ENCODE measurements around the gene MTURN. TPM values are rescaled to one million over a fixed set of nuclear protein-coding genes. Genes with fewer than 3 reads are reported as not detected.
"Not testable (repeated sequence)": the region's sequence is repeated elsewhere in the genome, so short reads cannot be mapped to it uniquely, and the experiment has no call there.

The MTURN gene
- 8.9 and 9.8 TPM in 2 replicates for total RNA-seq

- DNase-seq (ENCODE audit: low read depth in 2 of 2), result peak; percentile 83 to 91
Observed at GRCh38 chr7:30134611-30135300, at the start of gene MTURN. TSS of gene MTURN (plus strand) at chr7:30134986. CDS start at chr7:30135137, 151 bp downstream.

- DNase-seq (ENCODE audit: low read depth in 2 of 2), result no peak
Observed at GRCh38 chr7:30086529-30086928, 48.3 kb upstream of the MTURN start.

- DNase-seq (ENCODE audit: low read depth in 2 of 2), result no peak
Observed at GRCh38 chr7:30087371-30087770, 47.4 kb upstream of the MTURN start.

- no peak for DNase-seq (ENCODE audit: low read depth in 2 of 2)
Observed at GRCh38 chr7:30088362-30088761, 46.4 kb upstream of the MTURN start.

GRCh38 chr7:30090111-30090510 is 44.7 kb upstream of the MTURN start:
- peak in 1 of 2 donors; percentile 59 for DNase-seq (ENCODE audit: low read depth in 2 of 2)

- DNase-seq (ENCODE audit: low read depth in 2 of 2), result no peak
Observed at GRCh38 chr7:30091491-30091912, 43.3 kb upstream of the MTURN start.

- no peak for DNase-seq (ENCODE audit: low read depth in 2 of 2)
Observed at GRCh38 chr7:30091987-30092386, 42.8 kb upstream of the MTURN start.

GRCh38 chr7:30093420-30093952 is 41.3 kb upstream of the MTURN start:
- DNase-seq (ENCODE audit: low read depth in 2 of 2), result no peak

- not testable (repeated sequence) for DNase-seq (ENCODE audit: low read depth in 2 of 2)
Observed at GRCh38 chr7:30098599-30098998, 36.2 kb upstream of the MTURN start.

- DNase-seq (ENCODE audit: low read depth in 2 of 2), result no peak
Observed at GRCh38 chr7:30102281-30102680, 32.5 kb upstream of the MTURN start.

- DNase-seq (ENCODE audit: low read depth in 2 of 2), result no peak
Observed at GRCh38 chr7:30104157-30104556, 30.6 kb upstream of the MTURN start.

GRCh38 chr7:30112103-30112713 is 22.6 kb upstream of the MTURN start:
- no peak for DNase-seq (ENCODE audit: low read depth in 2 of 2)

GRCh38 chr7:30113144-30113543 is 21.6 kb upstream of the MTURN start:
- DNase-seq (ENCODE audit: low read depth in 2 of 2), result no peak

GRCh38 chr7:30114536-30115238 is 20.1 kb upstream of the MTURN start:
- DNase-seq (ENCODE audit: low read depth in 2 of 2), result no peak

- DNase-seq (ENCODE audit: low read depth in 2 of 2), result no peak
Observed at GRCh38 chr7:30115709-30116297, 19.0 kb upstream of the MTURN start.

GRCh38 chr7:30116771-30117170 is 18.0 kb upstream of the MTURN start:
- DNase-seq (ENCODE audit: low read depth in 2 of 2), result no peak

- DNase-seq (ENCODE audit: low read depth in 2 of 2), result no peak
Observed at GRCh38 chr7:30117896-30118295, 16.9 kb upstream of the MTURN start.

- no peak for DNase-seq (ENCODE audit: low read depth in 2 of 2)
Observed at GRCh38 chr7:30119890-30120577, 14.8 kb upstream of the MTURN start.

GRCh38 chr7:30133736-30134610 is 813 bp upstream of the MTURN start:
- no peak for DNase-seq (ENCODE audit: low read depth in 2 of 2)

Measured in lung microvascular endothelial cell (primary cell).